Panc1 (cell line): ENCODE results near the gene CLCN7. TPM values are rescaled to one million over a fixed set of nuclear protein-coding genes. Genes with fewer than 3 reads are reported as not detected.

Source experiments
- ATAC-seq: fragments of 200-7000 bp; cut with Tn5 transposase; 2 replicates; pipeline ENCODE4 v1.9.1; 2020; ENCODE audit warnings: mild to moderate bottlenecking, moderate library complexity
- BruUV-seq: library from RNA; stranded (reverse); fragments of 400-500 nt; replicated peaks from 2 replicates; lab custom pipeline; 2021; lab: Mats Ljungman, UMichigan
- CTCF ChIA-PET: fragments of 300-600 bp; sonication (Branson Sonifier 250); formaldehyde crosslinking; loops from one replicate; lab custom pipeline; 2022; ENCODE audit warnings: antibody characterized with exemption; lab: Charles Lee
- POLR2A ChIA-PET: fragments of 300-600 bp; sonication (Branson Sonifier 250); formaldehyde crosslinking; loops from one replicate; lab custom pipeline; 2022; ENCODE audit warnings: antibody characterized with exemption; lab: Charles Lee
- DNase-seq: peaks from one replicate; pipeline ENCODE4 v3.0.0-alpha.2; 2010; ENCODE audit warnings: low read depth, low spot score
- H3K27ac ChIP-seq: 2 replicates; pipeline ENCODE4 v1.5.1; 2011; ENCODE audit warnings: mild to moderate bottlenecking, low read length, inconsistent platforms
- H3K27me3 ChIP-seq: fragments of 200-500 bp; sonication (Bioruptor generic); 2 replicates; pipeline ENCODE4 v1.6.0; 2014; ENCODE audit warnings: low read length, inconsistent platforms; ENCODE audit not compliant: control insufficient read depth, insufficient read depth
- H3K36me3 ChIP-seq: fragments of 200-500 bp; sonication (Bioruptor generic); 2 replicates; pipeline ENCODE4 v1.5.1; 2014; ENCODE audit warnings: inconsistent platforms, mild to moderate bottlenecking, low read length, moderate library complexity; ENCODE audit not compliant: control insufficient read depth, insufficient read depth
- H3K4me1 ChIP-seq: 2 replicates; pipeline ENCODE4 v1.5.1; 2011; ENCODE audit warnings: inconsistent platforms, mild to moderate bottlenecking, low read length, moderate library complexity; ENCODE audit not compliant: control insufficient read depth, insufficient read depth
- H3K4me3 ChIP-seq, 2 experiments: 2 replicates each; pipeline ENCODE4 v1.5.1; 2011 to 2012; ENCODE audit warnings: low read depth in 2 of 2, low read length in 2 of 2, mild to moderate bottlenecking in 2 of 2, inconsistent platforms in 1 of 2, moderate library complexity in 1 of 2
- H3K9me3 ChIP-seq: fragments of 200-500 bp; sonication (Bioruptor generic); 2 replicates; pipeline ENCODE4 v1.5.1; 2014; ENCODE audit warnings: low read depth, mild to moderate bottlenecking, inconsistent platforms, low read length, moderate library complexity; ENCODE audit not compliant: control insufficient read depth, insufficient read depth
- CTCF ChIP-seq: fragments of 450-650 bp; IDR thresholded peaks from 2 replicates; pipeline ENCODE4 v1.5.1; 2017; ENCODE audit warnings: mild to moderate bottlenecking
- POLR2AphosphoS5 ChIP-seq: IDR thresholded peaks from 2 replicates; pipeline ENCODE4 v1.6.1; 2012; ENCODE audit warnings: mild to moderate bottlenecking, low read depth, low read length, moderate library complexity
- REST ChIP-seq, 2 experiments: IDR thresholded peaks; 2 replicates each; pipeline ENCODE4 v1.6.1; 2011 to 2012; ENCODE audit warnings: low read depth in 2 of 2, control low read depth in 1 of 2, low read length in 1 of 2, mild to moderate bottlenecking in 1 of 2, moderate library complexity in 1 of 2; ENCODE audit not compliant: insufficient read depth in 1 of 2
- SIN3A ChIP-seq: IDR thresholded peaks from 2 replicates; pipeline ENCODE4 v1.6.1; 2012; ENCODE audit warnings: low read depth, mild to moderate bottlenecking, low read length, moderate library complexity, borderline replicate concordance; ENCODE audit not compliant: insufficient read depth
- TCF7L2 ChIP-seq: IDR thresholded peaks from 2 replicates; pipeline ENCODE4 v1.6.1; 2011; ENCODE audit warnings: mild to moderate bottlenecking, low read depth, low read length, inconsistent platforms
- in situ Hi-C: cut with HindIII; loops from 2 replicates; pipeline ENCODE4 v1.10.0; 2016; ENCODE audit warnings: low sequenced_read_pairs, low pct_unique_long_range_greater_than_20kb
- intact Hi-C: fragments of 100-400 bp; cut with micrococcal nuclease; formaldehyde crosslinking; loops from one replicate; pipeline ENCODE4 v1.10.0; 2022; ENCODE audit not compliant: unreplicated experiment
- total RNA-seq: library from RNA; stranded (reverse); gene quantifications from one replicate; pipeline ENCODE4 v1.2.1, GENCODE V29; 2021; ENCODE audit not compliant: unreplicated experiment

CLCN7 gene
- total RNA-seq, 1 experiment from 2014 or later: 179 TPM

DNA sequence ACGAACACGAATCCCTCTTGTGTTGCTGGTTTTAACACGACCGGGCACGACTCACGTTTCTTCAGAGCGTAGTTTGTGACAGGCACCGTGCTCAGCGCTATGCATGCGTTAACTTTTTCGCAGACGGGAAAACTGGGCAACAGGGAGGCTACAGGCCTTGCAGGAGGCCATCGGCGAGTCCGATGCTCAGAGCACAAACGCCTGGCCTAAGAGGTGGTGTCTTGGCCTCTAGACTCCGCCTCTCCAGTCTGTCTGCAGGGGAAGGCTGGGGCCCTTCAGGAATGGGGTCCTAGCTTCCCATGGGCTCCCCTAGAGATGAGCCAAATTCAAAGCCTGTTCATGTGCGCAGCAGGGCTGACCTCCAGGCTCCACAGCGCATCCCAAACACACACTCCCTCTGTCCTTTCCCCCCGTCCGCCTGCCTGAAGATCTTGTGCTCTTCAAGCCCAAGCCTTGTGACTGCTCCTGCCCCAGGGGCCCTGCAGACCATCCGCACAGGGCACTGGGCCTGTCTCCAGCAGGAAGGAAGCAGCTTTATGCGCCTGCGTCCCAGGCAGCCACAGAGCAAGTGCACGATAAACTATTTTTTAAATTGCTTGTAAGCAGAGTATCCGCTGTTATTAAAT lies 3.1 kb downstream of the CLCN7 start:
- Histone ChIP-seq H3K9me3 (no peaks in the 10 kb centered on the region), H3K27me3 (no peaks in the 10 kb centered on the region), H3K4me1 (peaks cover 28% of the 10 kb centered on the region), H3K36me3 (no peaks in the 10 kb centered on the region; the same call in 1 of the 2 replicates), H3K4me3 (no peak overlapping the region), H3K27ac (peak overlapping the region; percentile 1; the same call in 1 of the 2 replicates)
- DNase-seq (no peak), ATAC-seq (no peak)
- in situ Hi-C loops: no loop called here
- TSS peak; percentile 58 for BruUV-seq
- TF ChIP-seq CTCF: no peak
- TF ChIP-seq REST (IDR thresholded peaks at IDR 0.05; ENCODE audit: insufficient read depth in 1 of 2, low read depth in 2 of 2, low read length in 1 of 2): no peak
- no peak for TF ChIP-seq SIN3A
- TF ChIP-seq POLR2AphosphoS5: no peak
- TF ChIP-seq TCF7L2: no peak
- ChIA-PET POLR2A (no interaction called here), CTCF (interaction anchor here (0.5 to 0.6 kb wide), 2 partner anchors 151 to 249 kb away, joined by 3 to 6 read pairs; no protein-coding TSS in a partner anchor)
- intact Hi-C loops: no loop called here

DNA sequence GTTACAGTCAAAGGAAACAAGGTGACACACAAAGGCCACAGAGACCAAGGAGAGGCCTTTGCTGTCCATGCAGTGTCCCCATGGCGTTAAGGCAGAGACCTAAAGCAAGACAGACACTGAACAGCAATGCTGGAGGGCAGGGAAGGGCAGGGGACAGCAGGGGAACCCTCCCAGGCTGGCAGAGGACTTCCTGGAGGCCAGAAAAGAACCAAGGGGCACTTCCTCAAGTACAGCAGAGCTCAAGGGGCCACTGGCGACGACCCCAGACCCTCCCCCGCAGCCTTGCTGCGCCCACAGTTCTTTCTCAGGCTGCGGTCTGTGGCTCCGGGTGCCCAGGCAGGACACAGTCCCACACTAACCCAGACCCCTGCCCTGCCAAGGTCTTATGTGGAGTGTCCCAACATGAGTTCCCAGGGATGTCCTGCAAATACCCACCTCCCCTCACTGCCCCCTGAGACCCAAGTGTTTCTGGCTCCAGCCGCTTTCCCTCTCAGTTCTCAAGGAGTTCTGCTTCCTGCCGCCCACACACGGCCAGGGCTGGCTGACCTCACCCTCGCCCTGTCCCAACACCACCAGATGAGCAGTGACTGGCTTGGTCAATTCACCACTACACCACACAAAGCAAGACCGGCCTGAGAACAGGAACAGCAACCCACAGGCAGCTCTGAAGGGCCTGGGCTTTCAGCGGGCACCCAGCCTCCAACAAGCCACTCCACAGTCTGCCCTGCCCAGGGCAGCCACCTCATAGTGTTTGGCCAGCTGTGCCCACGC lies 4.2 kb downstream of the CLCN7 start:
- Histone ChIP-seq H3K27ac (peak overlapping the region; percentile 19; the same call in 1 of the 2 replicates), H3K9me3 (no peaks in the 10 kb centered on the region), H3K36me3 (no peaks in the 10 kb centered on the region; the same call in 1 of the 2 replicates), H3K4me1 (peaks cover 28% of the 10 kb centered on the region), H3K4me3 (no peak overlapping the region), H3K27me3 (no peaks in the 10 kb centered on the region)
- no peak for TF ChIP-seq CTCF
- no peak for TF ChIP-seq TCF7L2
- TF ChIP-seq POLR2AphosphoS5: no peak
- TF ChIP-seq REST (IDR thresholded peaks at IDR 0.05; ENCODE audit: insufficient read depth in 1 of 2, low read depth in 2 of 2, low read length in 1 of 2): no peak
- no peak for TF ChIP-seq SIN3A
- no peak for DNase-seq
- in situ Hi-C loops: no loop called here
- CTCF ChIA-PET: no interaction called here
- BruUV-seq: no TSS peak
- no peak for ATAC-seq
- intact Hi-C loops: no loop called here
- POLR2A ChIA-PET: no interaction called here
